Endothelial cell of umbilical vein (primary cell): ENCODE results near the gene NOX5. TPM values are rescaled to one million over a fixed set of nuclear protein-coding genes. Genes with fewer than 3 reads are reported as not detected.

Source experiments
- BruUV-seq: library from RNA; stranded (reverse); fragments of 400-500 nt; replicated peaks from 2 replicates; lab custom pipeline; 2021; lab: Mats Ljungman, UMichigan
- CTCF ChIA-PET: fragments of 300-600, 350-600 bp; sonication (Branson Sonifier 250); formaldehyde crosslinking; loops from one replicate; lab custom pipeline; 2021; ENCODE audit warnings: antibody characterized with exemption, inconsistent platforms; lab: Charles Lee
- POLR2A ChIA-PET: fragments of 300-600, 350-600 bp; sonication (Branson Sonifier 250); formaldehyde crosslinking; loops from one replicate; lab custom pipeline; 2021; ENCODE audit warnings: antibody characterized with exemption, inconsistent platforms; lab: Charles Lee
- DNase-seq: peaks from one replicate; pipeline ENCODE4 v3.0.0-alpha.2; 2011; ENCODE audit warnings: low read depth, low spot score
- FAIRE-seq: peaks from 2 replicates; lab custom pipeline; 2011; peaks lifted over from hg19 to GRCh38; lab: Jason Lieb, UNC
- H2AFZ ChIP-seq: 2 replicates; pipeline ENCODE4 v1.6.0; 2012; ENCODE audit warnings: low read depth, low read length, control low read depth, inconsistent platforms
- H3K27ac ChIP-seq: 2 replicates; pipeline ENCODE4 v1.5.1; 2011; ENCODE audit warnings: low read depth, mild to moderate bottlenecking, control low read depth, low read length, moderate library complexity; ENCODE audit not compliant: insufficient read depth
- H3K27me3 ChIP-seq, 2 experiments: 2 replicates each; pipeline versions ENCODE4 v1.6.0 to v1.6.1; 2011; ENCODE audit warnings: low read length in 2 of 2, mixed read lengths in 1 of 2; ENCODE audit not compliant: control insufficient read depth in 2 of 2, insufficient read depth in 2 of 2
- H3K36me3 ChIP-seq, 2 experiments: 2 replicates in 1 of 2; 3 replicates in 1 of 2; pipeline ENCODE4 v1.5.1; 2011; ENCODE audit warnings: low read length in 2 of 2, mild to moderate bottlenecking in 1 of 2, moderate library complexity in 1 of 2; ENCODE audit not compliant: control insufficient read depth in 2 of 2, insufficient read depth in 2 of 2; ENCODE audit errors: extremely low read depth in 1 of 2
- H3K4me1 ChIP-seq: 3 replicates; pipeline ENCODE4 v1.5.1; 2011; ENCODE audit warnings: mild to moderate bottlenecking, low read length; ENCODE audit not compliant: control insufficient read depth, insufficient read depth; ENCODE audit errors: extremely low read depth
- H3K4me2 ChIP-seq: 2 replicates; pipeline ENCODE4 v1.6.1; 2011; ENCODE audit warnings: low read length, control low read depth, mixed read lengths; ENCODE audit not compliant: insufficient read depth
- H3K4me3 ChIP-seq, 3 experiments: fragments of 200-600 bp in 1 of 3; sonication (generic), shearing (Covaris generic) in 1 of 3; replicated peaks in 1 of 3; 2 replicates each; pipeline ENCODE4 v1.5.1; 2011 to 2016; ENCODE audit warnings: control low read depth in 3 of 3, low read length in 3 of 3, mild to moderate bottlenecking in 2 of 3, inconsistent platforms in 1 of 3, low read depth in 1 of 3, moderate library complexity in 1 of 3; ENCODE audit not compliant: insufficient read depth in 1 of 3
- H3K79me2 ChIP-seq: 2 replicates; pipeline ENCODE4 v1.6.0; 2012; ENCODE audit warnings: low read length, inconsistent platforms; ENCODE audit not compliant: control insufficient read depth, insufficient read depth
- H3K9ac ChIP-seq: replicated peaks from 2 replicates; pipeline ENCODE3; 2011; ENCODE audit warnings: low read length, control low read depth; ENCODE audit not compliant: insufficient read depth; ENCODE audit errors: extremely low read depth
- H3K9me1 ChIP-seq: replicated peaks from 3 replicates; pipeline ENCODE4 v1.6.0; 2011; ENCODE audit warnings: mild to moderate bottlenecking, low read length; ENCODE audit not compliant: control insufficient read depth, insufficient read depth; ENCODE audit errors: extremely low read depth
- H3K9me3 ChIP-seq: replicated peaks from 2 replicates; pipeline ENCODE4 v1.5.1; 2012; ENCODE audit warnings: low read length, inconsistent platforms; ENCODE audit not compliant: control insufficient read depth, insufficient read depth
- H4K20me1 ChIP-seq: replicated peaks from 2 replicates; pipeline ENCODE3; 2011; ENCODE audit warnings: mild to moderate bottlenecking, low read length; ENCODE audit not compliant: control insufficient read depth, insufficient read depth; ENCODE audit errors: extremely low read depth
- EZH2 ChIP-seq: IDR thresholded peaks from 2 replicates; pipeline ENCODE4 v1.6.1; 2012; ENCODE audit warnings: borderline replicate concordance, low read depth, mild to moderate bottlenecking, moderate library complexity, low read length, inconsistent platforms; ENCODE audit not compliant: severe bottlenecking
- FOS ChIP-seq: IDR thresholded peaks from 2 replicates; pipeline ENCODE4 v1.6.1; 2011; ENCODE audit warnings: mild to moderate bottlenecking, low read length, moderate library complexity, borderline replicate concordance; ENCODE audit not compliant: insufficient read depth
- GATA2 ChIP-seq: IDR thresholded peaks from 2 replicates; pipeline ENCODE4 v1.7.0; 2011; ENCODE audit warnings: low read depth, mild to moderate bottlenecking, moderate library complexity, mixed read lengths, low read length; ENCODE audit not compliant: insufficient read length, insufficient read depth
- JUN ChIP-seq: IDR thresholded peaks from 2 replicates; pipeline ENCODE4 v1.6.1; 2011; ENCODE audit warnings: borderline replicate concordance, low read depth; ENCODE audit not compliant: insufficient read length, insufficient read depth
- MAX ChIP-seq: IDR thresholded peaks from 2 replicates; pipeline ENCODE4 v1.6.1; 2011; ENCODE audit not compliant: insufficient read depth, insufficient read length
- MYC ChIP-seq: IDR thresholded peaks from one replicate; pipeline ENCODE4 v1.6.1; 2011; ENCODE audit warnings: mild to moderate bottlenecking, low read depth, low read length
- POLR2A ChIP-seq: IDR thresholded peaks from 2 replicates; pipeline ENCODE4 v1.6.1; 2012; ENCODE audit warnings: low read depth, mild to moderate bottlenecking, control low read depth, low read length
- POLR2AphosphoS5 ChIP-seq: IDR thresholded peaks from 2 replicates; pipeline ENCODE4 v1.6.1; 2012; ENCODE audit warnings: low read depth, mild to moderate bottlenecking, control low read depth, low read length, moderate library complexity; ENCODE audit not compliant: insufficient read depth
- dilution Hi-C: fragments of 300-500 bp; cut with MboI; formaldehyde crosslinking; loops from one replicate; pipeline ENCODE4 v1.15.0; 2019; ENCODE audit warnings: low sequenced_read_pairs; ENCODE audit not compliant: extremely low pct_ligation_motif_present
- intact Hi-C: fragments of 100-400 bp; cut with micrococcal nuclease; formaldehyde crosslinking; loops from one replicate; pipeline ENCODE4 v1.10.0; 2022
- polyA plus RNA-seq, 4 experiments: library from polyadenylated mRNA; depleted of rRNA in 3 of 4; stranded (reverse) in 3 of 4; unstranded in 1 of 4; fragments of >200 nt; gene quantifications; 2 replicates each; pipeline versions ENCODE4 v1.2.1 to v1.2.3, GENCODE V29; 2011 to 2012; ENCODE audit warnings: missing spikeins in 1 of 4
- total RNA-seq: library from RNA; stranded (reverse); gene quantifications from 2 replicates; pipeline ENCODE4 v1.2.3, GENCODE V29; 2021
- TF ChIP-seq, protein P1 (sequence below), 2 donors: IDR thresholded peaks; 1 replicate in 1 of 2; 2 replicates in 1 of 2; pipeline ENCODE4 v1.5.1; 2011; ENCODE audit warnings: low read length in 2 of 2, mild to moderate bottlenecking in 2 of 2, moderate library complexity in 2 of 2, control low read depth in 1 of 2, inconsistent platforms in 1 of 2, low read depth in 1 of 2; ENCODE audit not compliant: insufficient read depth in 1 of 2; ENCODE audit errors: extremely low read depth in 1 of 2

Gene NOX5
- total and polyA plus RNA-seq, 2 donors (not counting 3 experiments of a cell fraction or from before 2014, with no cell fraction given) = 0.08 TPM; not detected in 1

DNA sequence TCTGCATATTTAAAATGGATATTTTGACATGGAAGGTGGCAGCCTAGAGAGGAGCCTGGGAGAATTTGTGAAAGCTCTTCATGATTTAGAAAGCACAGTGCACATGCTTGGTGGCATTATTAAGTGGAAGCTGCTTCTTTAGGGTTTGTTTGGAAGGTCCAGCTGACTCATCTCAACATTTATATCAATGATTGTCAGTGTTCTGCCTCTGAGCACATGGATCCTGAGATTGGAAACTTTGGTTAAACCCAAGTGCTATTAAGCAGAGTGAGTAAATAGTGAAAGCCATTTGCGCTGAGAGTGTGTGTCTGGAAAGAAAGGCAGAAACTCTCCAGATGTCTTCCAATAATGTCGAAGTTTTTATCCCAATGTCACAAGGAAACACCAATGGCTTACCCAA lies 7.4 kb downstream of the NOX5 start:
- H3K9me3 ChIP-seq = no peaks in the 10 kb centered on the region
- H3K79me2 ChIP-seq = no peaks in the 10 kb centered on the region
- FAIRE-seq = no peak
- no peak overlapping the region for H3K9ac ChIP-seq
- intact Hi-C loops = no loop called here
- no peaks in the 10 kb centered on the region for H3K9me1 ChIP-seq
- no peak for TF ChIP-seq POLR2A
- TF ChIP-seq MYC = no peak
- TF ChIP-seq GATA2 = no peak
- no peak for TF ChIP-seq MAX
- TF ChIP-seq JUN = no peak
- no peak for TF ChIP-seq POLR2AphosphoS5
- no peak for TF ChIP-seq FOS
- no peak for TF ChIP-seq EZH2
- TF ChIP-seq, protein P1, sequence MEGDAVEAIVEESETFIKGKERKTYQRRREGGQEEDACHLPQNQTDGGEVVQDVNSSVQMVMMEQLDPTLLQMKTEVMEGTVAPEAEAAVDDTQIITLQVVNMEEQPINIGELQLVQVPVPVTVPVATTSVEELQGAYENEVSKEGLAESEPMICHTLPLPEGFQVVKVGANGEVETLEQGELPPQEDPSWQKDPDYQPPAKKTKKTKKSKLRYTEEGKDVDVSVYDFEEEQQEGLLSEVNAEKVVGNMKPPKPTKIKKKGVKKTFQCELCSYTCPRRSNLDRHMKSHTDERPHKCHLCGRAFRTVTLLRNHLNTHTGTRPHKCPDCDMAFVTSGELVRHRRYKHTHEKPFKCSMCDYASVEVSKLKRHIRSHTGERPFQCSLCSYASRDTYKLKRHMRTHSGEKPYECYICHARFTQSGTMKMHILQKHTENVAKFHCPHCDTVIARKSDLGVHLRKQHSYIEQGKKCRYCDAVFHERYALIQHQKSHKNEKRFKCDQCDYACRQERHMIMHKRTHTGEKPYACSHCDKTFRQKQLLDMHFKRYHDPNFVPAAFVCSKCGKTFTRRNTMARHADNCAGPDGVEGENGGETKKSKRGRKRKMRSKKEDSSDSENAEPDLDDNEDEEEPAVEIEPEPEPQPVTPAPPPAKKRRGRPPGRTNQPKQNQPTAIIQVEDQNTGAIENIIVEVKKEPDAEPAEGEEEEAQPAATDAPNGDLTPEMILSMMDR (IDR thresholded peaks at IDR 0.05; ENCODE audit: extremely low read depth in 1 of 2, insufficient read depth in 1 of 2, low read depth in 1 of 2, low read length in 2 of 2) = no peak
- H3K4me3 ChIP-seq = no peak overlapping the region
- no peak overlapping the region for H2AFZ ChIP-seq
- no peak for DNase-seq
- dilution Hi-C loops = no loop called here
- H3K36me3 ChIP-seq = no peaks in the 10 kb centered on the region
- peaks cover 15 to 27% of the 10 kb centered on the region in 2 experiments for H3K27me3 ChIP-seq
- H4K20me1 ChIP-seq = no peaks in the 10 kb centered on the region
- ChIA-PET POLR2A (no interaction called here), CTCF (interaction anchor here (3.3 kb wide), 1 partner anchor 10 kb away, joined by 18 read pairs; no protein-coding TSS in a partner anchor)
- H3K4me2 ChIP-seq = no peak overlapping the region
- H3K4me1 ChIP-seq = no peaks in the 10 kb centered on the region
- no TSS peak for BruUV-seq
- no peak overlapping the region for H3K27ac ChIP-seq
